NOMO-1 treated with DMSO at 0.1 percent for 48 hours (cell line): ENCODE results near the gene KCTD19.

Source experiments
- DNase-seq: peaks from one replicate; lab custom pipeline; 2025; ENCODE audit not compliant: unreplicated experiment; lab: John Stamatoyannopoulos, UW

KCTD19 gene

DNA sequence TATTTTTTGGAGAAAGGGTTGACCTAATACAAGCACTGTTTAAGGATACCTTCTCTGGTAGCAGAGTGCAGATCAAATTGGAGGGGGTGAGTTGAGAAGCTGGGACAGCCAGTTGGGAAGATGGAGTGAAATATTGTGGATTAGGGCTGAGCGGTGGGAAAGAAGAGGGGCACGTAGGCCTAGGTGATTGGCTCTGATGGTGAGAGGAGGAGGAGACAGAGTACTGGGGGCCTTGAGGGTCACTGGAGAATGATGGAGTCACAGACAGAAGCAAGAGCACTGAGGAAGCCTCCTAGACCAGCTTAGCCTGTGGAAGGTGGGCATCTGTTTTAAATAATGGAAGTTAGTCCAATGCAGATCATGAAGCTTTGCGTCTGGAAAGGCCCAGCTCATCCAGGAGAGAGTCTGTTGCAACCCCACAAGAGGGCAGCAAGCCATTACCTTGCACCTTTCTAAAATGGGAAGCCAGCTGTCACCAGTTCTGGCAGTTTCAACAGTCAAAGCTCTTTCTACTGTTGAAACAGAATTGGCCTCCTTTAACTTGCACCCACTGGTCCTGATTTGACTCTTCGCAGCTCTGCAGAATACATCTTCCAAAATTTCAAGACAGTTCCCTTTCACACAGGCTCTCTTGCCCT lies 66.0 kb downstream of the KCTD19 start:
- DNase-seq = peak; percentile 81

DNA sequence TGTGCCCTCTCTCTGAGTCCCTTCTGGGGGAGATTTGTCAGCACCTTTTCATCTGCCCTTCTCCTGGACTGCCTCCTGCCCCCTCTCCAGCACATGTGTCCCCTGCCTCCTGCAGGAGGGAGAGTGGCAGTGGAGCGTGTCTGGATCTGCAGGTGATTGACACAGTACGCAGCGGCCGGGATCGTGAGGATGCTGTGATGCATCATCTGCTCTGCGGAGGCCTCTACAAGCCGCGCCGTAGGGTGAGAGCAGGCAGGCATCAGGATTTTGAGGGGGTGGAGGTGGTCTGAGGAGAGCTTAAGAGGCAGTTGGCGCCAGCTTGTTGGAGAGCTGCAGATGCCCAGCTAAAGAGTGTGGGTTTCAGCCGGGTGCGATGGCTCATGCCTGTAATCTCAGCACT lies 66.8 kb downstream of the KCTD19 start:
- DNase-seq = no peak

- DNase-seq = no peak
These were observed 68.2 kb downstream of the KCTD19 start for GRCh38 chr16:67258161-67258835.

DNA sequence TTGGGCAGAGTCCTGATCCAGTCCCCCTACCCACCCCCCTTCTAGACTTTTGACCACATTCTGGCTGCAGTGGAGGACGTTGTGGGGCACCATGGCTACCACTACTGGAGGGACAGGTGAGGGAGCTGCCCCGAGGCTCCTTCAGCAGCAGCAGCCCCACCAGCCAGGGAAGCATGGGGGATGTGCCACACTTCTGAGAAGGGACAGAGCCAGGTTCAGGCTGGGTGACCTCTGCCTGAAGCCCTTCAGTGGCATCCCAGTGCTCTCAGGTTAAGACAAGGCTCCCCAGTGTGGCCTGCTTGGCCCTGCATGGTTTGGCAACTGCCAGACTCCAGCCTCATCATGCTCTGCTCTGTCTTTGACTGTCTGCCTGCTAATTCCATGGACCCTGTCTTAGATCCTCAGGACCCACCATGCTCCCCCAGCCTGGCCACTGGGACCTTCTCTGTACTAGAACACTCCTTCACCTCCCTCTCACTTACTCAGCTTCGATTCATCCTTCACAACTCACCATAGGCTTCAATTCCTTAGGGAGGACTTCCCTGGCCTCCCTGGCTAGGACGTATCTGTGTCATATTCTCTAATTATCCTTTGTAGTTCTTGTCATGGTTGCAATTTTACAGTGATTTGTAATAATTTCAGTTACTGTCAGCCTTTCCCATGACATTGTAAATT lies 68.9 kb downstream of the KCTD19 start:
- DNase-seq = no peak

DNA sequence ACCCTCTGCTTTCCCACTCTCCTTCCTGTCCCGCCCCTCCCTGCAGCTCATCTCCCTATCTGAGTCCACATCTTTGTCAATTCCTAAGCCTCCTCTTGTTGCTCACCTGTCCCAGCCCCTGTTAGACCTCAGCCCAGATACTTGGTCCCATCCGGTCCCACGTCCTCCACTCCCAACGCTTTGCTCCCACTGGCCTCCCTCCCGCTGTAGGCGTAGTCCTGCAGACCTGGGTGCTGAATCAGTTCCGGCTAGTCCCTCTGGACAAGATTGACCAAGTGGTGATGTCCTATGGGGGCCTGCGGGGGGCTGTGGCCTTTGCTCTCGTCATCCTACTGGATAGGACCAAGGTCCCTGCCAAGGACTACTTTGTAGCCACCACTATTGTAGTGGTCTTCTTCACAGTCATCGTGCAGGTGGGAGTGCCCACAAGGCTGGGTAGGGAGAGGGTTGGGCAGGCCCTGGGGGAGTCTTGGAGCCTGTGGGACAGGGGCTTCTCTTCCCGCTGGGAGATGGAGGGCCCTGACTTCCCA lies 69.8 kb downstream of the KCTD19 start:
- DNase-seq = no peak

DNA sequence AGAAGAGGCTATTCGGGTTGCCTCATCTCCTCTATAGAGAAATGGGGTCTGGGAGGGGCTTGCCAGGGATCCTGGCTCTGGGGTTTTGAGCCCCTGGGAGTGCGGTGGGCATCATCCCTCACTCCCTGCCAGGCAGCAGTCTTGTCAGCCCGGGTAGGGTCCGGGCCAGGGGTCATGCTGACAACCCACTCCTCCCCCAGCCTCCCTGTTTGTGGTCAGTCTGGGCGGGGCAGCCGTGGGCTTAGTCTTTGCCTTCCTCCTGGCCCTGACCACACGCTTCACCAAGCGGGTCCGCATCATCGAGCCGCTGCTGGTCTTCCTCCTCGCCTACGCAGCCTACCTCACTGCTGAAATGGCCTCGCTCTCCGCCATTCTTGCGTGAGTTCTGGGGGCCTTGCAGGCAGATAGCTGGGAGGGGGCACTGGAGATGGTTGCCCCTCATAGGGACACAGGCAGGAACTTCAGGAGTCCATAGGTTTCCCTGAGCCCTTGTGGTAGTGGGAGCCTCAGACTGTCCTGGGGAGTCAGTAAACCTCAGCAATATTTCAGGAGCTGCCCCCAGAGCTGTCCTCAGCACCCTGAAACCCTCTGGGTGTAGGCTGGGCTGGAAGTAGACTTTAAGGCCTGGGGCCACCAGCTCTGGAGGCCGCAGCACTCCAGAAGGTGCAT lies 70.9 kb downstream of the KCTD19 start:
- no peak for DNase-seq

GRCh38 chr16:67254801-67255552 lies 71.6 kb downstream of the KCTD19 start:
- DNase-seq = no peak

DNA sequence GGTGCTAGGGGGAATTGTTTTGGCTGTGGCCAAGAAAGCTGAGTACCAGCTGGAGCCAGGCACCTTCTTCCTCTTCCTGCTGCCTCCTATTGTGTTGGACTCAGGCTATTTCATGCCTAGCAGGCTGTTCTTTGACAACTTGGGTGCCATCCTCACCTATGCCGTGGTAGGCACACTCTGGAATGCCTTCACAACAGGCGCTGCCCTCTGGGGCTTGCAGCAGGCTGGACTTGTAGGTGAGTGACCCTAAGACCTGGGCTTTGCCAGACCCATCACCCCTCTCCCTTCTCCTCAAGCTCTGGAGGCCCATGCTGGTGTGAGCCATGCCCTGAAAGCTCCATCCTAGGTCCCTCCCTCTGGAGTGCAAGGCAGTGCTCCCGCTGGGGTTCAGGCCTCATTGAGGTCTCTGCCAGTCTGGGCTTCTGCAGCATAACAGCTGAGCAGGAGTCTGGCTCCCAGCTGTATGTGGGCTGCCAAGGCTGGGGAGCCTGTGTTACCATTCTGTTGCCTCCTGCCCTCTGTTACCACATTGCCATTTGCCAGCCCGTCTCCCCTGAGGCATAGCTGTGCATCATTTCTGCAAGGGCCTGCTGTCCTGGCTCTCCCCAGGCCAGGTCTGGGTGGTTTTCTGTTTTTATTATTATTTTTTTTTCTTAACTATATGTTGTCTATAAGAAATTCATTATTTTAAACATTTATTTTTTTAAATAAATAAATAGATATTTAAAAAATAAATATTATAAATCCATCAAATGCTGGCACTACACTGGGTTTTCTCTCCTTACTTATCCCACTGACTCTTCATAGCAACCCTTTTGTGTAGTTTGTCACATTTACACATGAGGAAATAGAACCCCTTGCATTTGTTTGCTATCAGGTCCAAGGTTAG lies 73.7 kb downstream of the KCTD19 start:
- no peak for DNase-seq

- DNase-seq = no peak
These were observed 76.6 kb downstream of the KCTD19 start for GRCh38 chr16:67250045-67250327.

DNA sequence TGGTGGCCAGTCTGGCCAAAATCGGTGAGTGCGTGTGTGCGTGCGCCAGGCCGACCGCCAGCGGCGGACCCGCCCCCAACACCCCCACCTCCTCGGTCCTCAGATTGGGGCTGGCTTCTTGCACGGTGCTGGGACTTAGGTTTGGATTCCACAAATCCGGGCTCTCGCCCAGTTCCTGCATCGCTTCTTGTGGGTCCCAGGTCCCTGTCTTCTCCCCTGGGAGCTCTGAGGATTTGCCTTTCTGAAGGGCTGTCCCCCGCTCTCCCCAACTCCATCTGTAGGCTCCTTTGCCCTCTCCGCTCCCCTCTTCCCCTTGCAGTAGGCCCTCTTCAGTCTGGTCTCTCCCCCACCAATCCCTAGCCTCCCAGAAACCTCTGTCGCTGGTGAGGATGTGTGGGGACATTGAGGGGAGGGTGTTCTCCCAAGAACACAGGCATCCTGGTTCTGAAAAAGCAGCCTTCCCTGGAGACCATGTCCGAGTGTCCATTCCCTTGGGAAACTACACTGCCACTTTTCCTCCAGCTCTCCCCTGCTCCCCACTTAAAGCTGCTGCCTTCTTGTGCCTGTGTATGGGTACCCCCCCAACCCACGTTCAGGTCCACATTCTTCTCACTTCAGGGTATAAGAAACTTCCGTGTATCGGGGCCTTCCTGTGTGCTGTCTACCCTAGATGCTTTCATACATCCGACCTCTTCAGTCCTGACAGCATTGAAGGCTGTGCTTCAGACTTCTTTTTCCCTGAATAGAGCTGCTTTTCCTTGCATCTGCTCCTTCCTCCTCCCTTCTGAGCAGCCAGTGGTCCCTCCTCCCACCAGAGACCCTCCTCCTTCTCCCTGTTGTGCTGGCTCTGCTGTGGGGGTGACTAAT lies 77.1 kb downstream of the KCTD19 start:
- no peak for DNase-seq

DNA sequence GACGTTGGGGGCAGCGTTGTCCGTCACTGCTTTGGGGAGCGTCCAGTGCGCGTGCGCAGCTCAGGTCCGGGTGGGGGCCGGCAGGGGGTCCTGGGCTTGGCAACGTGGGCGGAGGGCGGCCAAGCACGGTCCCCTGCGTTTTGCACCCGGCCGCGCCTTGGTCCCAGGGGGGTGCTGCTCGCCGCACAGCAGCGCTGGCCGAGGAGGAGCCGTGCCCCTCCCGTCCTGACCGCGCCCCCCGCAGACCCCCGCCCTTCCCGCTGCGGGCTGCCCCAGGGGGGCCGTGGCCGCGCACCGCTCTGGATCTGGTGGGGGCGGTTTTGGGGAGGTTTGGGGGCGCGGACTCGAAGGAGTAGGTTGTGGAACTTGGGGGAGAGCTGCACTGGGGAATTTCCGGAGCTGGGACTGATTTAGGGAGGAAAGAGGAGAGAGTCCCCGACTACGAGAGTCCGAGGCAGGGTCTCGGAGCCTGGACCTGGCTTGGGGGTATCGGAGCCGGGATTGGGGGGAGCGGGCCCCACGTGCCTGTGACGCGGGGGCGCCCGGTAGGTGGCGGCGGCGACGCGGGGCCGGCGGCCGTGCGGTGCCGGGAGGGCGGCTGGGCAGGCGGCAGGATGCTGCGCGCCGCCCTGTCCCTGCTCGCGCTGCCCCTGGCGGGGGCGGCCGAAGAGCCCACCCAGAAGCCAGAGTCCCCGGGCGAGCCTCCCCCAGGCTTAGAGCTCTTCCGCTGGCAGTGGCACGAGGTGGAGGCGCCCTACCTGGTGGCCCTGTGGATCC lies 78.0 kb downstream of the KCTD19 start, which contains the start of gene SLC9A5:
Gene SLC9A5 (plus strand): TSS at position 579 of the 777 bp plus-strand sequence. CDS start 36 bp downstream, at position 615.
- DNase-seq = no peak

DNA sequence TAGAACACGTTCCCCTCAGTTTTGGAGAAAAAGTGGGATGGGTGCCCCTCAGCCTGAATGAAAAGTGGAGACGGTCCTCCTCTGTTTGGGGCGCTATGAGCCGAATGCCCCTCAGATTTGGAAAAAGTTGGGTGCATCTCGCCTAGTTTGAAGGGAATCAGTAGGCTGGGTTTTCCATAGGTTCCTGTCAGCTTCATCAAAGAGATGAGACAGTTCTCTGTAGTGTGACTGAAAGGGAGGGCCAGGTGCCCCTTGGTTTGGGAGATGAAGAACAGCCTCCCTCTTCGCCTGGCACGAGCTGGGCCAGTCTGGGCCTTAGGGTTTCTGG lies 78.5 kb downstream of the KCTD19 start:
- DNase-seq = no peak

- DNase-seq = peak; percentile 95
These were observed 79.1 kb downstream of the KCTD19 start, which contains the start of gene FHOD1 for GRCh38 chr16:67247192-67248072. Gene FHOD1, minus strand, starts transcription at chr16:67247481. Its CDS starts 71 bp downstream, at chr16:67247410.

DNA sequence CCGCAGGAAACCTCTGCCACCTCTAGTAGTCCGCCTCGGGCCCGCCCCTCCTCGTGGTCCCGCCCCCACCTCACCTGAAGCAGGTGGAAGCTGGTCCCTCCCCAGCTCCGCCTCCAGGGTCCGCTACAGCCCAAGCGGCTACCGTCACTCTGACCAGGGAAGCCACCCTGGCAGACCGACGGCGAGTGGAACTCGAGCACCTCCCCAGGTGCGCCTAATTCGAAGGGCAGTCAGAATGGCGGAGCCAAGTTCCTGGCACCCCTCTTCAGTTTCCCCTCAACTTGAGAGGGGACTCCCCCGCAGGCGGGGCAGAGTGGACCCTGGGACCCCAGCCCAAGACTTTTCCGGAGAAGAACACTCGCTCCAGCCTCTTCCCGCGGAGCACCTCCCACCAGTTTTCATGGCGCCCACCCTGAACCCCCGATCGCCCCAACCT lies 79.8 kb downstream of the KCTD19 start:
- DNase-seq = no peak

DNA sequence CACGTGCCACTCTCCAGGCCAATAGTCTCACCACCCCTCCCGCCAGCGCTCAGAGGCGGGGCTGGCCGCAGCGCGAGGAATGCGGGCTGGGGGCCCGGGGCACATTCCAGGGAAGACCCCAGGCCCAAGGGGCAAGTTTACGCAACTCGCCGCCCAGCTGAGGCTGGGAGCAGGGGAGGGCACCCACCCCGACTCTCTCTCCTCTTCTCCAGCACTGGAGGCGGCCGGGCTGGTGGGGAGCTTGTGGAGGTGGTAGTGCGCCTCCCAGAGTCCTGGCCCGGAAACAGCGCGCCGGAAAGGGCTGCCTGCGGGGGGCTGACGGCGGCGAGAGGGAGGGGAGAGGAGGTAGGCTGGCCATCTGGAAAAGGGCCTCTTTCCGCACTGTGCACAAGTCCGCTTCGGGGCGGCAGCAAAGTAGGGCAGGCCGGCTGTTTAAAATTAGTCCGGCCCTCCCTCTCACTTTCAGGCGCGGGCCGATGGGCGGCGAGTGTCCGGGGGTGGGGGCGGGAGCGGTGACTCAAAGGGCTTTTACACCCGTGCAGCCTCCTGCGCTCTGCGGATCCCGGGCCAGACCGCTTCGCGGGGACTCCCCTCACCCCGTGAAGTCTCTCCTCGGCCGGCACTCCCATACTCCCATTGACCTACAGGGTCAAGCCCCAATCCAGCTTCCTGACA lies 80.3 kb downstream of the KCTD19 start:
- peak; percentile 52 for DNase-seq

DNA sequence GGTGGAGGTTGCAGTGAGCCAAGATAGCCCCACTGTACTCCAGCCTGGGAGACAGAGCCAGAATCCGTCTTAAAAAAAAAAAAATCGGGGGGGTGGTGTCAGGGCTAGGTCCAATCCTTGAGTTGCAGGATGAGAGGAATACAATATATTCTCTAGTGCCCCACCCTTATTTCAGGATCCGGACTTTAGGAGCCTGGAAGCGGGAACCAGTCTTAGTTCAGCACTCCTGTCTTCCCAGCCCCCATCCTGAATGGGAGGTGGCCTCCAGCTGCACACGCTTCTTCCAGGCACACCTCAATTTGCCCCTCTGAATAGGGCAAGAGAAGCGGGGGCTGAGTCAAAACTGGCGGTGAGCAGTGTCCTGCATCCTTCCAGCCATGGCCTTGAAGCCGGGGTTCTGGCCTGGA lies 80.9 kb downstream of the KCTD19 start:
- no peak for DNase-seq

DNA sequence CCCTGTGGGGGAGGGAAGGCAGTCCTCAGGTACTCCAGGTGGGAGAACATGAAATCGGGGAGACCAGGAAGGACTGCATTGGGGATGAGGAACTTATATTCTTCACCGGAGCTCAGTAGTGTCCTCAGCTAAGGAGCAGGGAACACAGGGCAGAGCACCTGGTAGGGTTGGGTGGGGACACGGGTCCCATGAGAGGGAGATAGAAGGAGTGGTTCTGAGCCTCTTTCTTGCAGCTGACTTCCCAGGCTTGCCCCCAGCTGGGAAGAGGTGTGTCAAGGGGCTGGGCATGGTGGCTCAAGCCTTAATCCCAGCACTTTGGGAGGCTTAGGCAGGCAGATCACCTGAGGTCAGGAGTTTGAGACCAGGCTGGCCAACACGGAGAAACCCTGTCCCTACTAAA lies 81.4 kb downstream of the KCTD19 start:
- DNase-seq = no peak
